GM23338 (cell line): ENCODE data around the gene COL4A6. TPM values are rescaled to one million over a fixed set of nuclear protein-coding genes. Genes with fewer than 3 reads are reported as not detected.

Experiments used
- ATAC-seq: fragments of 200-7000 bp; cut with Tn5 transposase; 3 replicates; pipeline ENCODE4 v1.9.1; 2020
- DNase-seq: peaks from one replicate; pipeline ENCODE4 v3.0.0-alpha.2; 2015; ENCODE audit warnings: low spot score
- H2AFZ ChIP-seq: fragments of 200-600 bp; sonication (generic); 2 replicates; pipeline ENCODE4 v1.8.0; 2016; ENCODE audit warnings: antibody characterized with exemption, mild to moderate bottlenecking, moderate library complexity
- H3F3A ChIP-seq: fragments of 200-600 bp; sonication (generic); replicated peaks from 2 replicates; pipeline ENCODE4 v1.8.0; 2017; ENCODE audit warnings: antibody characterized with exemption, mixed run types, low read depth
- H3K27ac ChIP-seq: fragments of 200-600 bp; sonication (generic); 2 replicates; pipeline ENCODE4 v1.6.1; 2016; ENCODE audit warnings: low read depth
- H3K27me3 ChIP-seq: fragments of 200-600 bp; sonication (generic); 2 replicates; pipeline ENCODE4 v1.8.0; 2016; ENCODE audit warnings: mild to moderate bottlenecking, mixed run types, moderate library complexity; ENCODE audit not compliant: insufficient read depth
- H3K36me3 ChIP-seq: fragments of 200-600 bp; sonication (generic); 2 replicates; pipeline ENCODE4 v1.8.0; 2016; ENCODE audit warnings: mild to moderate bottlenecking; ENCODE audit not compliant: insufficient read depth
- H3K4me1 ChIP-seq: fragments of 200-600 bp; sonication (generic); 2 replicates; pipeline ENCODE4 v1.8.0; 2016; ENCODE audit warnings: mild to moderate bottlenecking, moderate library complexity; ENCODE audit not compliant: insufficient read depth
- H3K4me2 ChIP-seq: fragments of 200-600 bp; sonication (generic); 2 replicates; pipeline ENCODE4 v1.7.1; 2017; ENCODE audit warnings: mixed run types
- H3K4me3 ChIP-seq: fragments of 200-600 bp; sonication (generic); 2 replicates; pipeline ENCODE4 v1.6.1; 2016; ENCODE audit warnings: mixed run types
- H3K79me2 ChIP-seq: fragments of 200-600 bp; sonication (generic); replicated peaks from 2 replicates; pipeline ENCODE4 v1.8.0; 2017; ENCODE audit warnings: mild to moderate bottlenecking; ENCODE audit not compliant: insufficient read depth
- H3K9me2 ChIP-seq: fragments of 200-600 bp; sonication (generic); 2 replicates; pipeline ENCODE4 v1.8.0; 2017; ENCODE audit not compliant: insufficient read depth
- H4K20me1 ChIP-seq: fragments of 200-600 bp; sonication (generic); replicated peaks from 2 replicates; pipeline ENCODE4 v1.8.0; 2017; ENCODE audit warnings: mild to moderate bottlenecking; ENCODE audit not compliant: insufficient read depth
- H3K27ac Mint-ChIP-seq: 2 replicates; pipeline ENCODE4 v1.8.0; 2020; ENCODE audit warnings: inconsistent platforms, mild to moderate bottlenecking, moderate library complexity, mixed read lengths
- H3K27me3 Mint-ChIP-seq: 3 replicates; pipeline ENCODE4 v1.8.0; 2022; ENCODE audit warnings: low read depth, mild to moderate bottlenecking, moderate library complexity, mixed read lengths, inconsistent platforms; ENCODE audit not compliant: insufficient read depth, poor library complexity
- H3K36me3 Mint-ChIP-seq: 3 replicates; pipeline ENCODE4 v1.8.0; 2021; ENCODE audit warnings: low read depth, mild to moderate bottlenecking, inconsistent platforms, moderate library complexity, mixed read lengths
- H3K4me1 Mint-ChIP-seq: 3 replicates; pipeline ENCODE4 v1.8.0; 2020; ENCODE audit warnings: mild to moderate bottlenecking, inconsistent platforms, mixed read lengths
- H3K4me3 Mint-ChIP-seq: 3 replicates; pipeline ENCODE4 v1.8.0; 2021; ENCODE audit warnings: moderate library complexity, mild to moderate bottlenecking, inconsistent platforms, mixed read lengths
- H3K9me3 Mint-ChIP-seq: 3 replicates; pipeline ENCODE4 v1.8.0; 2020; ENCODE audit warnings: moderate library complexity, mild to moderate bottlenecking, inconsistent platforms, mixed read lengths
- EZH2 ChIP-seq: fragments of 200-600 bp; sonication (generic); IDR thresholded peaks from one replicate; pipeline ENCODE4 v1.8.0; 2017; ENCODE audit warnings: antibody characterized with exemption, mild to moderate bottlenecking, low read depth; ENCODE audit not compliant: unreplicated experiment
- EZH2phosphoT487 ChIP-seq: fragments of 200-600 bp; sonication (generic); IDR thresholded peaks from one replicate; pipeline ENCODE4 v1.8.1; 2018; ENCODE audit warnings: antibody characterized with exemption; ENCODE audit not compliant: unreplicated experiment
- JUNB ChIP-seq: IDR thresholded peaks from one replicate; pipeline ENCODE4 v1.6.1; 2016; ENCODE audit warnings: antibody characterized with exemption; ENCODE audit not compliant: unreplicated experiment
- NANOG ChIP-seq: IDR thresholded peaks from 2 replicates; pipeline ENCODE4 v1.6.1; 2016; ENCODE audit warnings: antibody characterized with exemption, borderline replicate concordance
- REST ChIP-seq: IDR thresholded peaks from one replicate; pipeline ENCODE4 v1.6.1; 2018; ENCODE audit warnings: antibody characterized with exemption; ENCODE audit not compliant: unreplicated experiment
- STAT1 ChIP-seq: IDR thresholded peaks from one replicate; pipeline ENCODE4 v1.6.1; 2016; ENCODE audit warnings: antibody characterized with exemption; ENCODE audit not compliant: unreplicated experiment
- ZNF114 ChIP-seq: fragments of 250-450 bp; sonication (Bioruptor Pico); IDR thresholded peaks from 2 replicates; pipeline ENCODE4 v1.5.0; 2020; ENCODE audit warnings: mild to moderate bottlenecking, moderate library complexity
- polyA plus RNA-seq: library from polyadenylated mRNA; unstranded; fragments of >200 nt; fragmentation: Nextera tagmentation; extraction: Ambion mirVana; gene quantifications from 2 replicates; pipeline ENCODE4 v1.2.1, GENCODE V29; 2016
- total RNA-seq: library from RNA; depleted of rRNA; stranded (reverse); fragments of >200 nt; shearing (Covaris generic); gene quantifications from 2 replicates; pipeline ENCODE4 v1.2.3, GENCODE V29; 2014

The COL4A6 gene
- total and polyA plus RNA-seq, 2 experiments from 2014 or later = 4.1 to 15.2 TPM

GRCh38 chrX:108271397-108271787, 166.8 kb downstream of the COL4A6 start:
- Histone ChIP-seq H3K27me3 (no peaks in the 10 kb centered on the region), H3K4me1 (no peaks in the 10 kb centered on the region), H3K79me2 (no peaks in the 10 kb centered on the region), H3K36me3 (no peaks in the 10 kb centered on the region), H4K20me1 (no peaks in the 10 kb centered on the region), H3F3A (no peaks in the 10 kb centered on the region), H3K4me3 (no peak overlapping the region), H3K9me2 (no peaks in the 10 kb centered on the region), H3K27ac (no peak overlapping the region), H2AFZ (no peak overlapping the region), H3K4me2 (no peak overlapping the region)
- ATAC-seq = no peak
- no peak overlapping the region for H3K4me3 Mint-ChIP-seq
- H3K27ac Mint-ChIP-seq = no peak overlapping the region
- no peak for DNase-seq
- peaks cover 7% of the 10 kb centered on the region for H3K9me3 Mint-ChIP-seq
- H3K4me1 Mint-ChIP-seq = no peaks in the 10 kb centered on the region; the same call in 2 of the 3 replicates
- TF ChIP-seq JUNB (no peak), ZNF114 (CRISPR knock-in tag) (no peak), NANOG (no peak), EZH2phosphoT487 (no peak), EZH2 (no peak)
- peaks cover 3% of the 10 kb centered on the region; the same call in 2 of the 3 replicates for H3K36me3 Mint-ChIP-seq
- H3K27me3 Mint-ChIP-seq = peaks cover 4% of the 10 kb centered on the region

- H3K27ac ChIP-seq = no peak overlapping the region
- Mint-ChIP-seq H3K27me3 (peaks cover 4% of the 10 kb centered on the region), H3K4me1 (no peaks in the 10 kb centered on the region; the same call in 2 of the 3 replicates), H3K9me3 (peaks cover 4% of the 10 kb centered on the region; the same call in 2 of the 3 replicates), H3K27ac (no peak overlapping the region), H3K4me3 (no peak overlapping the region), H3K36me3 (peaks cover 3% of the 10 kb centered on the region; the same call in 2 of the 3 replicates)
- no peaks in the 10 kb centered on the region for H3F3A ChIP-seq
- ATAC-seq = no peak
- no peaks in the 10 kb centered on the region for H3K9me2 ChIP-seq
- H2AFZ ChIP-seq = no peak overlapping the region
- no peaks in the 10 kb centered on the region for H3K27me3 ChIP-seq
- no peak for DNase-seq
- H3K4me3 ChIP-seq = no peak overlapping the region
- H3K4me2 ChIP-seq = no peak overlapping the region
- H3K36me3 ChIP-seq = no peaks in the 10 kb centered on the region
- H3K4me1 ChIP-seq = no peaks in the 10 kb centered on the region
- no peaks in the 10 kb centered on the region for H3K79me2 ChIP-seq
- TF ChIP-seq STAT1 = no peak
- no peak for TF ChIP-seq REST
- no peak for TF ChIP-seq JUNB
- H4K20me1 ChIP-seq = no peaks in the 10 kb centered on the region
These were observed 167.4 kb downstream of the COL4A6 start for GRCh38 chrX:108270739-108271396.
